A549 (cell line): ENCODE measurements around the gene BCAT1. TPM values are rescaled to one million over a fixed set of nuclear protein-coding genes. Genes with fewer than 3 reads are reported as not detected.

Experiments
- ATAC-seq, 2 experiments: fragments of 200-7000 bp in 1 of 2; fragments of >200 bp in 1 of 2; cut with Nextera tagmentation in 1 of 2; cut with Tn5 transposase in 1 of 2; 3 replicates each; pipeline versions ENCODE4 v1.8.0 to v1.9.1; 2018 to 2020; ENCODE audit warnings: mild to moderate bottlenecking in 1 of 2, moderate library complexity in 1 of 2
- CTCF ChIA-PET: fragments of 300-600 bp; sonication (Branson Sonifier 250); formaldehyde crosslinking; extraction: SDS; loops from one replicate; lab custom pipeline; 2021; ENCODE audit warnings: antibody characterized with exemption, inconsistent platforms; lab: Yijun Ruan, JAX
- POLR2A ChIA-PET: fragments of 350-600 bp; formaldehyde crosslinking; extraction: SDS; loops from one replicate; lab custom pipeline; 2021; ENCODE audit warnings: antibody characterized with exemption, inconsistent platforms; lab: Yijun Ruan, JAX
- DNase-seq, 2 experiments: peaks; one replicate each; pipeline versions ENCODE4 v3.0.0 to v3.0.0-alpha.2; 2011 to 2016; ENCODE audit warnings: low read depth in 1 of 2, low spot score in 1 of 2
- FAIRE-seq: peaks from 2 replicates; lab custom pipeline; 2011; peaks lifted over from hg19 to GRCh38; lab: Jason Lieb, UNC
- H3K27ac ChIP-seq, 2 experiments: fragments of >200 bp; sonication (Bioruptor Twin); formaldehyde crosslinking; 3 replicates each; pipeline ENCODE4 v1.5.1; 2016 to 2017
- H3K4me1 ChIP-seq: fragments of >200 bp; sonication (Bioruptor Twin); formaldehyde crosslinking; 3 replicates; pipeline ENCODE4 v1.6.1; 2016
- H3K4me2 ChIP-seq: fragments of >200 bp; sonication (Bioruptor Twin); formaldehyde crosslinking; 3 replicates; pipeline ENCODE4 v1.6.1; 2016
- H3K4me3 ChIP-seq: fragments of >200 bp; sonication (Bioruptor Twin); formaldehyde crosslinking; 3 replicates; pipeline ENCODE4 v1.5.1; 2016
- H3K9me3 ChIP-seq: fragments of >200 bp; sonication (Bioruptor Twin); formaldehyde crosslinking; 3 replicates; pipeline ENCODE4 v1.6.1; 2016
- BHLHE40 ChIP-seq: IDR thresholded peaks from 2 replicates; pipeline ENCODE4 v1.6.1; 2012; ENCODE audit warnings: low read depth, low read length, inconsistent platforms
- CBX2 ChIP-seq: fragments of 200-600 bp; sonication (generic); IDR thresholded peaks from 2 replicates; pipeline ENCODE4 v1.6.1; 2016; ENCODE audit warnings: low read depth, mild to moderate bottlenecking, borderline replicate concordance
- CTCF ChIP-seq: fragments of >200 bp; sonication (Bioruptor Twin); formaldehyde crosslinking; IDR thresholded peaks from 3 replicates; pipeline ENCODE4 v1.5.1; 2016
- EP300 ChIP-seq, 2 experiments: fragments of >200 bp; sonication (Bioruptor Twin); formaldehyde crosslinking; IDR thresholded peaks; 2 replicates in 1 of 2; 3 replicates in 1 of 2; pipeline ENCODE4 v1.6.1; 2016 to 2017
- FOXS1 ChIP-seq: fragments of 250-450 bp; sonication (Bioruptor Pico); IDR thresholded peaks from 2 replicates; pipeline ENCODE4 v1.5.0; 2020; ENCODE audit warnings: mild to moderate bottlenecking, moderate library complexity
- HMGXB4 ChIP-seq: fragments of 250-450 bp; sonication (Bioruptor Pico); IDR thresholded peaks from 2 replicates; pipeline ENCODE4 v1.5.0; 2021; ENCODE audit warnings: mild to moderate bottlenecking, moderate library complexity, borderline replicate concordance
- HOXA7 ChIP-seq: fragments of 250-450 bp; sonication (Bioruptor Pico); IDR thresholded peaks from 2 replicates; pipeline ENCODE4 v1.5.0; 2020; ENCODE audit warnings: mild to moderate bottlenecking, moderate library complexity
- HOXB13 ChIP-seq: fragments of 250-450 bp; sonication (Bioruptor Pico); IDR thresholded peaks from 2 replicates; pipeline ENCODE4 v1.5.0; 2020; ENCODE audit warnings: low read depth, mild to moderate bottlenecking, moderate library complexity
- JUN ChIP-seq, 2 experiments: fragments of >200 bp; sonication (Bioruptor Twin); formaldehyde crosslinking; IDR thresholded peaks; 2 replicates in 1 of 2; 3 replicates in 1 of 2; pipeline ENCODE4 v1.6.1; 2016 to 2017
- KDM5A ChIP-seq: fragments of 200-600 bp; sonication (generic); IDR thresholded peaks from 2 replicates; pipeline ENCODE4 v1.6.1; 2016; ENCODE audit warnings: antibody characterized with exemption, mild to moderate bottlenecking
- NFE2L2 ChIP-seq: fragments of 150-350 bp; conservative IDR thresholded peaks from 2 replicates; pipeline ENCODE4 v1.6.1; 2014; ENCODE audit warnings: low read length
- NR3C1 ChIP-seq: fragments of >200 bp; sonication (Bioruptor Twin); formaldehyde crosslinking; IDR thresholded peaks from 3 replicates; pipeline ENCODE4 v1.6.1; 2017
- RARB ChIP-seq: fragments of 250-450 bp; sonication (Bioruptor Pico); IDR thresholded peaks from 2 replicates; pipeline ENCODE4 v1.8.0; 2021; ENCODE audit warnings: mild to moderate bottlenecking, moderate library complexity
- RCOR1 ChIP-seq: fragments of 150-350 bp; IDR thresholded peaks from 2 replicates; pipeline ENCODE4 v1.6.1; 2014; ENCODE audit warnings: antibody characterized with exemption, low read length, low read depth
- REST ChIP-seq: fragments of 200-600 bp; sonication (generic); IDR thresholded peaks from 2 replicates; pipeline ENCODE4 v1.6.1; 2016; ENCODE audit warnings: antibody characterized with exemption, mild to moderate bottlenecking, moderate library complexity
- RNF2 ChIP-seq: fragments of 200-600 bp; sonication (generic); IDR thresholded peaks from 2 replicates; pipeline ENCODE4 v1.6.1; 2016; ENCODE audit warnings: low read depth, mild to moderate bottlenecking, antibody characterized with exemption, moderate library complexity, borderline replicate concordance
- TFCP2L1 ChIP-seq: fragments of 250-450 bp; sonication (Bioruptor Pico); IDR thresholded peaks from 2 replicates; pipeline ENCODE4 v1.5.0; 2021; ENCODE audit warnings: mild to moderate bottlenecking
- TP53 ChIP-seq: fragments of 250-450 bp; sonication (Bioruptor Pico); IDR thresholded peaks from 2 replicates; pipeline ENCODE4 v1.5.0; 2021; ENCODE audit warnings: mild to moderate bottlenecking, moderate library complexity
- ZNF302 ChIP-seq: fragments of 250-450 bp; sonication (Bioruptor Pico); IDR thresholded peaks from 2 replicates; pipeline ENCODE4 v1.9.0; 2021; ENCODE audit warnings: inconsistent platforms, mild to moderate bottlenecking, moderate library complexity
- ZSCAN20 ChIP-seq: fragments of 250-450 bp; sonication (Bioruptor Pico); IDR thresholded peaks from 2 replicates; pipeline ENCODE4 v1.8.0; 2022; ENCODE audit warnings: mild to moderate bottlenecking, moderate library complexity
- WGBS: methylation state at CpG from one replicate; pipeline ENCODE4 v1.1.6; 2017; ENCODE audit errors: missing lambda C conversion rate; 5-methylcytosine and 5-hydroxymethylcytosine counted together
- polyA plus RNA-seq, 4 experiments: library from polyadenylated mRNA; depleted of rRNA in 3 of 4; stranded (reverse); fragments of >200 nt; fragmentation: RNase III in 1 of 4; extraction: RNeasy Plus Mini Kit Qiagen cat#74134 plus additional on column Dnase treatment in 1 of 4; gene quantifications; 2 replicates in 3 of 4; 3 replicates in 1 of 4; pipeline ENCODE4 v1.2.3, GENCODE V29; 2011 to 2017
- TF ChIP-seq, protein P1 (sequence below): fragments of >200 bp; sonication (Bioruptor Twin); formaldehyde crosslinking; IDR thresholded peaks from 2 replicates; pipeline ENCODE4 v1.6.1; 2016
- TF ChIP-seq, protein P2 (sequence below): IDR thresholded peaks from 2 replicates; pipeline ENCODE4 v1.6.1; 2012

BCAT1 gene
- polyA plus RNA-seq, 2 of the 4 experiments (the other 2 are of a cell fraction), result 10.5 to 14.6 TPM

DNA sequence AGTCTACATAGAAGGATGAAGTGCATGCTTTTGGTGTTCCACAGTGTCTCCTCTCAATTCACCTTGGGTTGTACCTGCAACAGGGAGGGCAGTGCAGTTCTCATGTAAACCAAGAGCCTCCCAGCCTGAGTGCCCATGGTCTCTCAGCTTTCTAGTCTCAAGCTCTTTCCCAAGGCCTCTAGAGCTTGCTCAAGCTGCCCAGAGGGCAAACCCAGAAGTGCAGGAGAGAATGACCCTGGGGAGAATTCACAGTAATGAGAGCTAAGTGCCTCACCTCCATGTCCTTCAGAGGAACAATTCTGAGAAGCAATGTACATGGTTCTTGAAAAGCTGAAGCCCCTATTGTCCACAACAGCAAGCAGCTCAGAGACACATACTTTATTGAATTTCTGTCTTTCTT lies 180.5 kb downstream of the BCAT1 start (continued):
- TF ChIP-seq ZNF302 (CRISPR knock-in tag), result no peak
- no peak for TF ChIP-seq TP53
- no peak for TF ChIP-seq HMGXB4
- no peak for TF ChIP-seq CBX2
- TF ChIP-seq KDM5A, result no peak
- TF ChIP-seq RARB (CRISPR knock-in tag), result no peak

- Histone ChIP-seq H3K4me2 (no peak overlapping the region), H3K4me1 (no peaks in the 10 kb centered on the region), H3K9me3 (no peaks in the 10 kb centered on the region), H3K27ac (no peak overlapping the region), H3K4me3 (no peak overlapping the region)
- 0% methylated on average over 1 of the region's 1 CpG for WGBS
- no peak for ATAC-seq
- no peak for DNase-seq
- TF ChIP-seq BHLHE40, result no peak
- TF ChIP-seq, protein P1, sequence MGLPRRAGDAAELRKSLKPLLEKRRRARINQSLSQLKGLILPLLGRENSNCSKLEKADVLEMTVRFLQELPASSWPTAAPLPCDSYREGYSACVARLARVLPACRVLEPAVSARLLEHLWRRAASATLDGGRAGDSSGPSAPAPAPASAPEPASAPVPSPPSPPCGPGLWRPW, result no peak
- TF ChIP-seq JUN (IDR thresholded peaks at IDR 0.05), result no peak
- TF ChIP-seq TP53, result no peak
- TF ChIP-seq HOXB13, result no peak
- no peak for TF ChIP-seq EP300 (IDR thresholded peaks at IDR 0.05)
- TF ChIP-seq HOXA7, result no peak
- TF ChIP-seq KDM5A, result no peak
- TF ChIP-seq, protein P2, sequence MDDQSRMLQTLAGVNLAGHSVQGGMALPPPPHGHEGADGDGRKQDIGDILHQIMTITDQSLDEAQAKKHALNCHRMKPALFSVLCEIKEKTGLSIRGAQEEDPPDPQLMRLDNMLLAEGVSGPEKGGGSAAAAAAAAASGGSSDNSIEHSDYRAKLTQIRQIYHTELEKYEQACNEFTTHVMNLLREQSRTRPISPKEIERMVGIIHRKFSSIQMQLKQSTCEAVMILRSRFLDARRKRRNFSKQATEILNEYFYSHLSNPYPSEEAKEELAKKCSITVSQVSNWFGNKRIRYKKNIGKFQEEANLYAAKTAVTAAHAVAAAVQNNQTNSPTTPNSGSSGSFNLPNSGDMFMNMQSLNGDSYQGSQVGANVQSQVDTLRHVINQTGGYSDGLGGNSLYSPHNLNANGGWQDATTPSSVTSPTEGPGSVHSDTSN, result no peak
- no peak for TF ChIP-seq RNF2
- TF ChIP-seq ZSCAN20 (CRISPR knock-in tag), result no peak
- no peak for TF ChIP-seq RCOR1
- no peak for TF ChIP-seq CBX2
- no peak for TF ChIP-seq CTCF
- no peak for TF ChIP-seq NR3C1
- no peak for TF ChIP-seq FOXS1
- TF ChIP-seq REST, result no peak
- TF ChIP-seq NFE2L2, result no peak
- no peak for TF ChIP-seq TFCP2L1 (CRISPR knock-in tag)
- no peak for FAIRE-seq
- ChIA-PET CTCF (no interaction called here), POLR2A (no interaction called here)
Observed at GRCh38 chr12:24767016-24767415, 181.9 kb downstream of the BCAT1 start.
